Natural killer cell (primary cell): ENCODE measurements around the gene FAM240B. TPM values are rescaled to one million over a fixed set of nuclear protein-coding genes. Genes with fewer than 3 reads are reported as not detected.

ENCODE experiments used
- ATAC-seq, 3 donors: fragments of 150-1000 bp in 2 of 3; fragments of 200-7000 bp in 1 of 3; cut with Tn5 transposase; 1 replicate in 1 of 3; 2 replicates in 2 of 3; pipeline ENCODE4 v1.10.0; 2021; ENCODE audit warnings: mild to moderate bottlenecking in 2 of 3, moderate library complexity in 2 of 3
- DNase-seq, 2 donors: peaks; one replicate each; pipeline versions ENCODE4 v3.0.0 to v3.0.0-alpha.2; 2013 to 2021; ENCODE audit warnings: mixed read lengths in 1 of 2
- H3K27ac ChIP-seq: one replicate; pipeline ENCODE4 v1.5.1; 2013; ENCODE audit warnings: mild to moderate bottlenecking, low read length
- H3K27me3 ChIP-seq: one replicate; pipeline ENCODE4 v1.6.1; 2013; ENCODE audit warnings: low read length; ENCODE audit not compliant: control insufficient read depth, insufficient read depth
- H3K36me3 ChIP-seq: one replicate; pipeline ENCODE4 v1.6.1; 2013; ENCODE audit warnings: low read length; ENCODE audit not compliant: control insufficient read depth, insufficient read depth
- H3K4me1 ChIP-seq: one replicate; pipeline ENCODE4 v1.6.1; 2013; ENCODE audit warnings: low read length; ENCODE audit not compliant: control insufficient read depth, insufficient read depth
- H3K4me3 ChIP-seq: one replicate; pipeline ENCODE4 v1.5.1; 2013; ENCODE audit warnings: low read length
- H3K9me3 ChIP-seq: one replicate; pipeline ENCODE4 v1.6.1; 2013; ENCODE audit warnings: low read length; ENCODE audit not compliant: control insufficient read depth, insufficient read depth
- H3K27ac Mint-ChIP-seq, 2 donors: one replicate each; pipeline ENCODE4 v1.8.0; 2022; ENCODE audit warnings: mild to moderate bottlenecking in 2 of 2, mixed read lengths in 2 of 2, moderate library complexity in 1 of 2
- H3K27me3 Mint-ChIP-seq, 2 donors: one replicate each; pipeline ENCODE4 v1.8.0; 2022; ENCODE audit warnings: low read depth in 2 of 2, mixed read lengths in 2 of 2
- H3K36me3 Mint-ChIP-seq: one replicate; pipeline ENCODE4 v1.8.0; 2022; ENCODE audit warnings: mixed read lengths
- H3K4me1 Mint-ChIP-seq, 2 donors: one replicate each; pipeline ENCODE4 v1.8.0; 2022; ENCODE audit warnings: mixed read lengths in 2 of 2
- H3K4me3 Mint-ChIP-seq: one replicate; pipeline ENCODE4 v1.8.0; 2022; ENCODE audit warnings: mild to moderate bottlenecking, moderate library complexity, mixed read lengths
- H3K9me3 Mint-ChIP-seq, 2 donors: one replicate each; pipeline ENCODE4 v1.8.0; 2022; ENCODE audit warnings: mixed read lengths in 2 of 2
- CTCF ChIP-seq: fragments of 200-600 bp; IDR thresholded peaks from one replicate; pipeline ENCODE4 v1.8.0; 2022; ENCODE audit warnings: antibody characterized with exemption
- whole genome bisulfite sequencing: methylation state at CpG from one replicate; pipeline ENCODE4 v1.1.7; 2013; ENCODE audit warnings: missing lambda C conversion rate; ENCODE audit not compliant: insufficient coverage; 5-methylcytosine and 5-hydroxymethylcytosine counted together
- intact Hi-C: fragments of 100-400 bp; cut with micrococcal nuclease; formaldehyde crosslinking; loops from one replicate; pipeline ENCODE4 v1.14.2; 2022
- total RNA-seq, 4 donors: library from RNA; stranded (reverse); fragments of 120-200 nt in 1 of 4; gene quantifications; one replicate each; pipeline versions ENCODE4 v1.2.3 to v1.2.4, GENCODE V29; 2013 to 2022

Gene FAM240B
- total RNA-seq, 3 donors from 2014 or later (not counting 1 experiment from before 2014, with no cell fraction given) = not detected

- no peak for TF ChIP-seq CTCF
- Mint-ChIP-seq H3K27me3 (peaks cover 12 to 21% of the 10 kb centered on the region in 2 donors), H3K9me3 (no peaks in the 10 kb centered on the region), H3K36me3 (no peaks in the 10 kb centered on the region), H3K4me3 (no peak overlapping the region), H3K4me1 (no peaks in the 10 kb centered on the region), H3K27ac (no peak overlapping the region)
- intact Hi-C loops = no loop called here
- WGBS = 49% methylated on average over 7 of the region's 7 CpGs
- Histone ChIP-seq H3K9me3 (no peaks in the 10 kb centered on the region), H3K27me3 (no peaks in the 10 kb centered on the region), H3K36me3 (no peaks in the 10 kb centered on the region), H3K27ac (no peak overlapping the region), H3K4me1 (no peaks in the 10 kb centered on the region), H3K4me3 (no peak overlapping the region)
- DNase-seq (no peak), ATAC-seq (no peak)
Measured at GRCh38 chr9:38699337-38699736, 20.6 kb downstream of the FAM240B start.

GRCh38 chr9:38697776-38698300, 22.1 kb downstream of the FAM240B start:
- peaks cover 8 to 10% of the 10 kb centered on the region in 2 donors for H3K27me3 Mint-ChIP-seq
- Histone ChIP-seq H3K27me3 (no peaks in the 10 kb centered on the region), H3K36me3 (no peaks in the 10 kb centered on the region), H3K27ac (no peak overlapping the region), H3K4me3 (no peak overlapping the region), H3K9me3 (no peaks in the 10 kb centered on the region), H3K4me1 (no peaks in the 10 kb centered on the region)
- no peaks in the 10 kb centered on the region for H3K4me1 Mint-ChIP-seq
- intact Hi-C loops = no loop called here
- no peak overlapping the region for H3K27ac Mint-ChIP-seq
- no peak for ATAC-seq
- H3K36me3 Mint-ChIP-seq = no peaks in the 10 kb centered on the region
- TF ChIP-seq CTCF = no peak
- no peaks in the 10 kb centered on the region for H3K9me3 Mint-ChIP-seq
- H3K4me3 Mint-ChIP-seq = no peak overlapping the region
- DNase-seq = no peak
- WGBS = no CpG with 5 or more reads among the region's 2 CpGs

GRCh38 chr9:38696999-38697398, 22.9 kb downstream of the FAM240B start:
- no peak overlapping the region for H3K4me3 ChIP-seq
- H3K27me3 Mint-ChIP-seq = peaks cover 8 to 14% of the 10 kb centered on the region in 2 donors
- H3K27ac ChIP-seq = no peak overlapping the region
- H3K9me3 ChIP-seq = no peaks in the 10 kb centered on the region
- H3K27me3 ChIP-seq = no peaks in the 10 kb centered on the region
- no peaks in the 10 kb centered on the region for H3K4me1 ChIP-seq
- no peak overlapping the region for H3K4me3 Mint-ChIP-seq
- no peak overlapping the region for H3K27ac Mint-ChIP-seq
- DNase-seq = no peak
- no peak for ATAC-seq
- no peaks in the 10 kb centered on the region for H3K36me3 Mint-ChIP-seq
- H3K36me3 ChIP-seq = no peaks in the 10 kb centered on the region
- intact Hi-C loops = no loop called here
- no peaks in the 10 kb centered on the region for H3K9me3 Mint-ChIP-seq
- no peak for TF ChIP-seq CTCF
- H3K4me1 Mint-ChIP-seq = no peaks in the 10 kb centered on the region
- WGBS = 90% methylated on average over 3 of the region's 3 CpGs

- Histone ChIP-seq H3K36me3 (no peaks in the 10 kb centered on the region), H3K27ac (no peak overlapping the region), H3K9me3 (no peaks in the 10 kb centered on the region), H3K4me1 (no peaks in the 10 kb centered on the region), H3K4me3 (no peak overlapping the region), H3K27me3 (no peaks in the 10 kb centered on the region)
- Mint-ChIP-seq H3K4me3 (no peak overlapping the region), H3K27me3 (peaks cover 0 to 11% of the 10 kb centered on the region in 2 donors), H3K9me3 (no peaks in the 10 kb centered on the region), H3K36me3 (no peaks in the 10 kb centered on the region), H3K27ac (no peak overlapping the region), H3K4me1 (no peaks in the 10 kb centered on the region)
- no peak for TF ChIP-seq CTCF
- no peak for DNase-seq
- WGBS = 83% methylated on average over 10 of the region's 10 CpGs
- ATAC-seq = no peak
- intact Hi-C loops = no loop called here
Measured at GRCh38 chr9:38694676-38695075, 25.3 kb downstream of the FAM240B start.
